ENCODE results near the gene PIAS4. TPM values are rescaled to one million over a fixed set of nuclear protein-coding genes. Genes with fewer than 3 reads are reported as not detected.

The PIAS4 gene
- total and polyA plus RNA-seq, 2 of the 13 experiments (the other 11 are each of a cell fraction or from before 2014, with no cell fraction given) = 9.0 to 20.1 TPM

GRCh38 chr19:3986260-3987041 is 21.1 kb upstream of the PIAS4 start (continued):
- no peak for TF ChIP-seq ZNF567 (CRISPR knock-in tag; IDR thresholded peaks at IDR 0.05; ENCODE audit: borderline replicate concordance)
- TF ChIP-seq SMARCE1 (IDR thresholded peaks at IDR 0.05; ENCODE audit: borderline replicate concordance) = no peak
- peak; percentile 43; the same call in 1 of the 2 replicates for TF ChIP-seq CEBPB (IDR thresholded peaks at IDR 0.05; ENCODE audit: borderline replicate concordance, low read depth, low read length)
- no peak for TF ChIP-seq FOXO4 (CRISPR knock-in tag; conservative IDR thresholded peaks at IDR 0.05)
- TF ChIP-seq ARID5B (CRISPR knock-in tag; IDR thresholded peaks at IDR 0.05) = no peak
- TF ChIP-seq SALL1 (CRISPR knock-in tag; IDR thresholded peaks at IDR 0.05) = no peak
- TF ChIP-seq, protein P1, sequence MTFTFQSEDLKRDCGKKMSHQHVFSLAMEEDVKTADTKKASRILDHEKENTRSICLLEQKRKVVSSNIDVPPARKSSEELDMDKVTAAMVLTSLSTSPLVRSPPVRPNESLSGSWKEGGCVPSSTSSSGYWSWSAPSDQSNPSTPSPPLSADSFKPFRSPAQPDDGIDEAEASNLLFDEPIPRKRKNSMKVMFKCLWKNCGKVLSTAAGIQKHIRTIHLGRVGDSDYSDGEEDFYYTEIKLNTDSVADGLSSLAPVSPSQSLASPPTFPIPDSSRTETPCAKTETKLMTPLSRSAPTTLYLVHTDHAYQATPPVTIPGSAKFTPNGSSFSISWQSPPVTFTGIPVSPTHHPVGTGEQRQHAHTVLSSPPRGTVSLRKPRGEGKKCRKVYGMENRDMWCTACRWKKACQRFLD (CRISPR knock-in tag; IDR thresholded peaks at IDR 0.05; ENCODE audit: borderline replicate concordance) = no peak
- no peak for TF ChIP-seq ZNF432 (CRISPR knock-in tag; IDR thresholded peaks at IDR 0.05; ENCODE audit: borderline replicate concordance)
- no peak for TF ChIP-seq CREB3 (CRISPR knock-in tag; IDR thresholded peaks at IDR 0.05)
- no peak for TF ChIP-seq ZNF143 (CRISPR knock-in tag; IDR thresholded peaks at IDR 0.05)
- TF ChIP-seq ELF3 (CRISPR knock-in tag; IDR thresholded peaks at IDR 0.05) = no peak

All from HepG2 (cell line).